HL-60 (cell line): Measurements from ENCODE around the gene PITPNM3.

ENCODE experiments used
- DNase-seq, 2 experiments: peaks; one replicate each; pipeline ENCODE4 v3.0.0-alpha.2; 2010 to 2020; ENCODE audit warnings: low read depth in 1 of 2, low spot score in 1 of 2
- H3K27ac ChIP-seq: fragments of 250-450 bp; sonication (Bioruptor Pico); replicated peaks from 2 replicates; pipeline ENCODE4 v1.5.1; 2020; ENCODE audit warnings: mild to moderate bottlenecking, moderate library complexity
- H3K27me3 ChIP-seq: fragments of 250-450 bp; sonication (Bioruptor Pico); 2 replicates; pipeline ENCODE4 v1.5.1; 2021; ENCODE audit warnings: mild to moderate bottlenecking, moderate library complexity; ENCODE audit not compliant: insufficient read depth, poor library complexity, severe bottlenecking
- H3K4me3 ChIP-seq: replicated peaks from 2 replicates; pipeline ENCODE4 v1.5.1; 2011; ENCODE audit warnings: mild to moderate bottlenecking, control low read depth, low read length; ENCODE audit not compliant: insufficient read depth
- CTCF ChIP-seq: IDR thresholded peaks from one replicate; pipeline ENCODE4 v1.5.1; 2011; ENCODE audit warnings: low read length, control low read depth, inconsistent platforms; ENCODE audit not compliant: insufficient read depth
- GABPA ChIP-seq: IDR thresholded peaks from 2 replicates; pipeline ENCODE4 v1.6.1; 2012; ENCODE audit warnings: low read depth
- POLR2AphosphoS5 ChIP-seq: IDR thresholded peaks from 2 replicates; pipeline ENCODE4 v1.6.1; 2012; ENCODE audit warnings: low read depth
- REST ChIP-seq: IDR thresholded peaks from 2 replicates; pipeline ENCODE4 v1.6.1; 2012; ENCODE audit warnings: low read depth; ENCODE audit not compliant: insufficient replicate concordance
- SPI1 ChIP-seq: IDR thresholded peaks from 2 replicates; pipeline ENCODE4 v1.6.1; 2012; ENCODE audit warnings: low read depth, mild to moderate bottlenecking, borderline replicate concordance

Gene PITPNM3

GRCh38 chr17:6517062-6517461, 39.3 kb downstream of the PITPNM3 start:
- TF ChIP-seq CTCF = no peak
- TF ChIP-seq REST = no peak
- no peak for TF ChIP-seq POLR2AphosphoS5
- no peak for TF ChIP-seq GABPA
- TF ChIP-seq SPI1 = no peak
- Histone ChIP-seq H3K4me3 (no peak overlapping the region), H3K27ac (no peak overlapping the region), H3K27me3 (no peaks in the 10 kb centered on the region)
- no peak for DNase-seq

- no peak for DNase-seq
- Histone ChIP-seq H3K27ac (no peak overlapping the region), H3K27me3 (no peaks in the 10 kb centered on the region), H3K4me3 (no peak overlapping the region)
- no peak for TF ChIP-seq POLR2AphosphoS5
Measured at GRCh38 chr17:6514371-6514770, 42.0 kb downstream of the PITPNM3 start.

- DNase-seq = no peak
- TF ChIP-seq REST (no peak), CTCF (no peak), GABPA (no peak), POLR2AphosphoS5 (no peak), SPI1 (no peak)
- Histone ChIP-seq H3K4me3 (no peak overlapping the region), H3K27me3 (no peaks in the 10 kb centered on the region), H3K27ac (no peak overlapping the region)
Measured at GRCh38 chr17:6512552-6512951, 43.8 kb downstream of the PITPNM3 start.

GRCh38 chr17:6510321-6510977, 45.9 kb downstream of the PITPNM3 start:
- no peak overlapping the region for H3K4me3 ChIP-seq
- DNase-seq = no peak
- no peak for TF ChIP-seq CTCF
- TF ChIP-seq REST = no peak
- TF ChIP-seq POLR2AphosphoS5 = no peak
- no peak for TF ChIP-seq GABPA
- no peak for TF ChIP-seq SPI1
- H3K27ac ChIP-seq = no peak overlapping the region
- no peaks in the 10 kb centered on the region for H3K27me3 ChIP-seq
